ENCODE data around the gene NPHP1.

NPHP1 gene

DNA sequence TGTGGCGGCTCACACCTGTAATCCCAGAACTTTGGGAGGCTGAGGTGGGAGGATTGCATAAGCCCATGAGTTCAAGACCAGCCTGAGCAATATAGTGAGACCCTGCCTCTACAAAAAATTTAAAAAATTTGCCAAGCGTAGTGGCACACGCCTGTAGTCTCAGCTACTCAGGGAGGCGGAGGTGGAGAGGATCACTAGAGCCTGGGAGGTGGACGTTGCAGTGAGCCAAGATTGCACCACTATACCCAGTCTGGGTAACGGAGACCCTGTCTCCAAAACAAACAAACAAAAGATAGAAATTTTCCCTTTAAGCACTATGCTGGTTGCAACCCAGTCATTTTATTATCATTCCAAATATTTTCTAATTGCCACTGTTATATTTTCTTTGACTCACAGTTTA lies 32.3 kb downstream of the NPHP1 start:
- no peak overlapping the region for H2AFZ ChIP-seq (ENCODE audit: low read depth, low read length, severe bottlenecking)
- no peak overlapping the region for H3K27ac ChIP-seq (ENCODE audit: low read depth, low read length)
- H3K9ac ChIP-seq (ENCODE audit: low read length), result no peak overlapping the region
- H3K4me2 ChIP-seq (ENCODE audit: low read depth, low read length, poor library complexity, severe bottlenecking), result no peak overlapping the region
- H3K9me3 ChIP-seq (ENCODE audit: insufficient read depth, low read length), result no peaks in the 10 kb centered on the region
- H4K20me1 ChIP-seq (ENCODE audit: low read depth, low read length), result no peaks in the 10 kb centered on the region
- no peaks in the 10 kb centered on the region for H3K27me3 ChIP-seq (ENCODE audit: low read length)
- H3K79me2 ChIP-seq (ENCODE audit: insufficient read depth, low read length), result no peaks in the 10 kb centered on the region
- no peaks in the 10 kb centered on the region for H3K9me2 ChIP-seq (replicated peaks; ENCODE audit: insufficient read depth, low read length)
- H3K4me3 ChIP-seq (ENCODE audit: insufficient read depth, low read length, poor library complexity, severe bottlenecking), result no peak overlapping the region
- H3F3A ChIP-seq (ENCODE audit: insufficient read depth), result no peaks in the 10 kb centered on the region
- TF ChIP-seq, protein P1, sequence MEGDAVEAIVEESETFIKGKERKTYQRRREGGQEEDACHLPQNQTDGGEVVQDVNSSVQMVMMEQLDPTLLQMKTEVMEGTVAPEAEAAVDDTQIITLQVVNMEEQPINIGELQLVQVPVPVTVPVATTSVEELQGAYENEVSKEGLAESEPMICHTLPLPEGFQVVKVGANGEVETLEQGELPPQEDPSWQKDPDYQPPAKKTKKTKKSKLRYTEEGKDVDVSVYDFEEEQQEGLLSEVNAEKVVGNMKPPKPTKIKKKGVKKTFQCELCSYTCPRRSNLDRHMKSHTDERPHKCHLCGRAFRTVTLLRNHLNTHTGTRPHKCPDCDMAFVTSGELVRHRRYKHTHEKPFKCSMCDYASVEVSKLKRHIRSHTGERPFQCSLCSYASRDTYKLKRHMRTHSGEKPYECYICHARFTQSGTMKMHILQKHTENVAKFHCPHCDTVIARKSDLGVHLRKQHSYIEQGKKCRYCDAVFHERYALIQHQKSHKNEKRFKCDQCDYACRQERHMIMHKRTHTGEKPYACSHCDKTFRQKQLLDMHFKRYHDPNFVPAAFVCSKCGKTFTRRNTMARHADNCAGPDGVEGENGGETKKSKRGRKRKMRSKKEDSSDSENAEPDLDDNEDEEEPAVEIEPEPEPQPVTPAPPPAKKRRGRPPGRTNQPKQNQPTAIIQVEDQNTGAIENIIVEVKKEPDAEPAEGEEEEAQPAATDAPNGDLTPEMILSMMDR (IDR thresholded peaks at IDR 0.05; ENCODE audit: insufficient read depth, low read length, poor library complexity, severe bottlenecking), result no peak
- no peak for TF ChIP-seq EZH2phosphoT487 (conservative IDR thresholded peaks at IDR 0.05; ENCODE audit: low read length)
- no peaks in the 10 kb centered on the region for H3K36me3 ChIP-seq (ENCODE audit: low read length)

DNA sequence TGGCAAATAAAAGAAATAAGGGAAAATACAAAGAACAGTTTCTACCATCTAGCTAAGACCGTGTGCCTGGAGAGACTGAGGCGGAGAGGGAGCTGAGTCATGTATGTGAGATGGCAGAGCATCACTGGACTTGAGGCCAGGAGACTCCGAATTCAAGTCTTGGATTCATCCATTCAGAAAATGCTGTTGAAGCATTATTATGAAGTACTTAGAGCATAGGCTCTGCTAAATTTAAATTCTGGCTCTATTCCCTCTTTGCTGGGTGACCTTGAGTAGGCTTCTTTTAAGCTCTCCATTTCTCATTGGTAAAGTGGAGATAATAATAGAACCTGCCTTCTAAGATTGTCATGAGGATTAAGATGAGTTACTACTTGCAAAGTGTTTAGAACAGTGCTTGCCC lies 34.7 kb downstream of the NPHP1 start:
- no peak overlapping the region for H2AFZ ChIP-seq (ENCODE audit: low read depth, low read length, severe bottlenecking)
- H3K27ac ChIP-seq (ENCODE audit: low read depth, low read length), result no peak overlapping the region
- no peaks in the 10 kb centered on the region for H3K79me2 ChIP-seq (ENCODE audit: insufficient read depth, low read length)
- no peak overlapping the region for H3K9ac ChIP-seq (ENCODE audit: low read length)
- H3K9me2 ChIP-seq (replicated peaks; ENCODE audit: insufficient read depth, low read length), result no peaks in the 10 kb centered on the region
- H3K27me3 ChIP-seq (ENCODE audit: low read length), result no peaks in the 10 kb centered on the region
- peak overlapping the region; percentile 51 for H3K4me2 ChIP-seq (ENCODE audit: low read depth, low read length, poor library complexity, severe bottlenecking)
- H3F3A ChIP-seq (ENCODE audit: insufficient read depth), result no peaks in the 10 kb centered on the region
- H4K20me1 ChIP-seq (ENCODE audit: low read depth, low read length), result no peaks in the 10 kb centered on the region
- H3K36me3 ChIP-seq (ENCODE audit: low read length), result no peaks in the 10 kb centered on the region
- no peak for TF ChIP-seq EZH2phosphoT487 (conservative IDR thresholded peaks at IDR 0.05; ENCODE audit: low read length)
- TF ChIP-seq, protein P1 (IDR thresholded peaks at IDR 0.05; ENCODE audit: insufficient read depth, low read length, poor library complexity, severe bottlenecking), result no peak
- no peaks in the 10 kb centered on the region for H3K9me3 ChIP-seq (ENCODE audit: insufficient read depth, low read length)
- H3K4me3 ChIP-seq (ENCODE audit: insufficient read depth, low read length, poor library complexity, severe bottlenecking), result peak overlapping the region; percentile 30

DNA sequence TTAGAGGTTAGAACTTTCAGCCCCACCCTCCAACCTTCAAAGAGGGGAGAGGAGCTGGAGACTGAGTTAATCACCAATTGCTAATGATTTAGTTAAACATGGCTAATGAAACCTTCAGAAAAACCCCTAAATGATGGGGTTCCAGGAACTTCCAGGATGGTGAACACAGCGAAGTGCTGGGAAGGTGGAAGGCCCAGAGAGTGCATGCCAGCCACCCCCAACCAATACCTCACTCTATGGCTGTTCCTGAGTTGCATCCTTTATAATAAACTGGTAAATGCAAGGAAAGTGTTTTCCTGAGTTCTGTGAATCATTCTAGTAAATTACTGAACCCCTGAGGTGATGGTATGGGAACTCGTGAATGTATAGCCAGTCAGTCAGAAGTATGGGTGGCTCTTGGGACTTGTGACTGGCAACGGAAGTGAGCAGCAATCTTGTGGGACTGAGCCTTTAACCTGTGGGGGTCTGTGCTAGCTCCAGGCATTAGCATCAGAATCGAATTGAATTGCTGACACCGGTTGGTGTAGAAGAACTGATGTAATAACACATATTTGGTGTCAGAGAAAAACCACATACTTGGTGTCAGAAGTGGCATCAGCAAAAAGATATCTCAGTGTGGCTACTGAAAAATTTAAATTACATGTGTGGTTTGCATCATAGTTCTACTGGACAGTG lies 37.4 kb downstream of the NPHP1 start:
- TF ChIP-seq EZH2phosphoT487 (conservative IDR thresholded peaks at IDR 0.05; ENCODE audit: low read length), result no peak
- TF ChIP-seq, protein P1 (IDR thresholded peaks at IDR 0.05; ENCODE audit: insufficient read depth, low read length, poor library complexity, severe bottlenecking), result no peak
- no peak overlapping the region for H3K4me2 ChIP-seq (ENCODE audit: low read depth, low read length, poor library complexity, severe bottlenecking)

More for the DNA sequence above, 37.4 kb downstream of the NPHP1 start:
- Histone ChIP-seq H2AFZ (ENCODE audit: low read depth, low read length, severe bottlenecking) (no peak overlapping the region), H3K79me2 (ENCODE audit: insufficient read depth, low read length) (no peaks in the 10 kb centered on the region), H4K20me1 (ENCODE audit: low read depth, low read length) (no peaks in the 10 kb centered on the region), H3K27ac (ENCODE audit: low read depth, low read length) (no peak overlapping the region), H3K27me3 (ENCODE audit: low read length) (no peaks in the 10 kb centered on the region), H3K9me2 (replicated peaks; ENCODE audit: insufficient read depth, low read length) (no peaks in the 10 kb centered on the region), H3K36me3 (ENCODE audit: low read length) (no peaks in the 10 kb centered on the region), H3K9me3 (ENCODE audit: insufficient read depth, low read length) (no peaks in the 10 kb centered on the region), H3K4me3 (ENCODE audit: insufficient read depth, low read length, poor library complexity, severe bottlenecking) (no peak overlapping the region), H3K9ac (ENCODE audit: low read length) (no peak overlapping the region), H3F3A (ENCODE audit: insufficient read depth) (no peaks in the 10 kb centered on the region)
